Neuronal stem cell (in vitro differentiated cells): Measurements from ENCODE around the gene SPATA31A1. TPM values are rescaled to one million over a fixed set of nuclear protein-coding genes. Genes with fewer than 3 reads are reported as not detected.
"Not testable (repeated sequence)": the region's sequence is repeated elsewhere in the genome, so short reads cannot be mapped to it uniquely, and the experiment has no call there.

Source experiments
- DNase-seq: peaks from one replicate; pipeline ENCODE4 v3.0.0-alpha.2; 2013; ENCODE audit warnings: low spot score
- H2AFZ ChIP-seq: one replicate; pipeline ENCODE4 v1.6.1; 2013; ENCODE audit warnings: mild to moderate bottlenecking, low read length, inconsistent platforms
- H2AK5ac ChIP-seq: 2 replicates; pipeline ENCODE4 v1.6.1; 2013; ENCODE audit warnings: low read depth, mild to moderate bottlenecking, inconsistent platforms, low read length, moderate library complexity, mixed read lengths
- H2BK120ac ChIP-seq: 2 replicates; pipeline ENCODE4 v1.6.1; 2013; ENCODE audit warnings: low read depth, mild to moderate bottlenecking, inconsistent platforms, low read length, moderate library complexity, mixed read lengths
- H2BK12ac ChIP-seq: one replicate; pipeline ENCODE4 v1.6.1; 2013; ENCODE audit warnings: low read length, inconsistent platforms
- H2BK15ac ChIP-seq: 2 replicates; pipeline ENCODE4 v1.6.1; 2013; ENCODE audit warnings: mild to moderate bottlenecking, low read length, inconsistent platforms, mixed read lengths
- H2BK5ac ChIP-seq: one replicate; pipeline ENCODE4 v1.6.1; 2013; ENCODE audit warnings: inconsistent platforms, mild to moderate bottlenecking, low read length, moderate library complexity
- H3K14ac ChIP-seq: one replicate; pipeline ENCODE4 v1.6.1; 2013; ENCODE audit warnings: low read length, inconsistent platforms
- H3K18ac ChIP-seq: 2 replicates; pipeline ENCODE4 v1.6.1; 2013; ENCODE audit warnings: low read length, inconsistent platforms
- H3K23ac ChIP-seq: 2 replicates; pipeline ENCODE4 v1.6.1; 2013; ENCODE audit warnings: low read depth, mild to moderate bottlenecking, mixed read lengths, low read length, inconsistent platforms; ENCODE audit not compliant: poor library complexity
- H3K27ac ChIP-seq: replicated peaks from 3 replicates; pipeline ENCODE4 v1.5.1; 2013; ENCODE audit warnings: low read length, inconsistent platforms
- H3K27me3 ChIP-seq, 3 experiments: 2 replicates each; pipeline ENCODE4 v1.6.1; 2013; ENCODE audit warnings: low read length in 3 of 3, mild to moderate bottlenecking in 2 of 3, inconsistent platforms in 1 of 3, low read depth in 1 of 3, mixed read lengths in 1 of 3, moderate library complexity in 1 of 3; ENCODE audit not compliant: control insufficient read depth in 3 of 3, insufficient read depth in 3 of 3
- H3K36me3 ChIP-seq, 2 donors: replicated peaks in 1 of 2; 2 replicates each; pipeline ENCODE4 v1.6.1; 2013; ENCODE audit warnings: low read length in 2 of 2; ENCODE audit not compliant: control insufficient read depth in 2 of 2, insufficient read depth in 2 of 2
- H3K4ac ChIP-seq: 2 replicates; pipeline ENCODE4 v1.6.1; 2013; ENCODE audit warnings: inconsistent platforms, mild to moderate bottlenecking, low read length, moderate library complexity
- H3K4me1 ChIP-seq, 2 donors: 1 replicate in 1 of 2; 2 replicates in 1 of 2; pipeline ENCODE4 v1.6.1; 2013; ENCODE audit warnings: low read length in 2 of 2, low read depth in 1 of 2; ENCODE audit not compliant: control insufficient read depth in 2 of 2, insufficient read depth in 1 of 2
- H3K4me2 ChIP-seq: one replicate; pipeline ENCODE4 v1.6.1; 2013; ENCODE audit warnings: mild to moderate bottlenecking, low read length, inconsistent platforms; ENCODE audit not compliant: insufficient read depth, poor library complexity, severe bottlenecking
- H3K4me3 ChIP-seq, 2 donors: 2 replicates each; pipeline ENCODE4 v1.5.1; 2013; ENCODE audit warnings: low read length in 2 of 2, mild to moderate bottlenecking in 2 of 2, inconsistent platforms in 1 of 2, moderate library complexity in 1 of 2
- H3K79me1 ChIP-seq: one replicate; pipeline ENCODE4 v1.6.1; 2013; ENCODE audit warnings: low read depth, mild to moderate bottlenecking, inconsistent platforms, low read length, moderate library complexity
- H3K9ac ChIP-seq: one replicate; pipeline ENCODE4 v1.6.1; 2013; ENCODE audit warnings: mild to moderate bottlenecking, low read depth, low read length, inconsistent platforms; ENCODE audit not compliant: poor library complexity
- H3K9me3 ChIP-seq, 2 donors: replicated peaks in 1 of 2; 2 replicates each; pipeline versions ENCODE3 to v1.6.1; 2013; ENCODE audit warnings: low read length in 2 of 2, mild to moderate bottlenecking in 2 of 2, inconsistent platforms in 1 of 2, low read depth in 1 of 2, mixed read lengths in 1 of 2, moderate library complexity in 1 of 2; ENCODE audit not compliant: control insufficient read depth in 2 of 2, insufficient read depth in 1 of 2
- H4K8ac ChIP-seq: one replicate; pipeline ENCODE4 v1.6.1; 2013; ENCODE audit warnings: low read depth, mild to moderate bottlenecking, inconsistent platforms, low read length, moderate library complexity
- H4K91ac ChIP-seq: one replicate; pipeline ENCODE4 v1.6.1; 2013; ENCODE audit warnings: low read length, low read depth, mild to moderate bottlenecking, inconsistent platforms; ENCODE audit not compliant: poor library complexity
- WGBS, 2 donors: extraction: QIAGEN DNeasy Blood & Tissue Kit; methylation state at CpG; one replicate each; pipeline ENCODE4 v1.1.7; 2013; ENCODE audit warnings: missing lambda C conversion rate in 2 of 2, mixed read lengths in 1 of 2; ENCODE audit not compliant: insufficient read length in 2 of 2, insufficient replicate concordance in 1 of 2; ENCODE audit errors: extremely low coverage in 2 of 2; 5-methylcytosine and 5-hydroxymethylcytosine counted together
- polyA plus RNA-seq, 2 experiments: library from polyadenylated mRNA; stranded (reverse); fragments of 200-250 nt; gene quantifications; one replicate each; pipeline ENCODE4 v1.2.3, GENCODE V29; 2013

The SPATA31A1 gene
- 0.14 TPM for polyA plus RNA-seq (2013, experiment 1 of 2)
- polyA plus RNA-seq (2013, experiment 2 of 2), result 0.15 TPM

GRCh38 chr9:39355369-39355768 is at the start of gene SPATA31A1:
Gene SPATA31A1, plus strand, starts transcription at chr9:39355669. Its CDS starts 62 bp downstream, at chr9:39355731.
- not testable (repeated sequence) for H3K14ac ChIP-seq, H3K9ac ChIP-seq, H3K18ac ChIP-seq, H3K27me3 ChIP-seq, H2BK15ac ChIP-seq, H3K27ac ChIP-seq, H3K9me3 ChIP-seq, H3K79me1 ChIP-seq, H2BK12ac ChIP-seq, H2AK5ac ChIP-seq, H3K4ac ChIP-seq, H3K4me1 ChIP-seq, H4K8ac ChIP-seq, H3K23ac ChIP-seq, H2BK120ac ChIP-seq, H3K36me3 ChIP-seq, H4K91ac ChIP-seq, H3K4me3 ChIP-seq, H3K4me2 ChIP-seq, DNase-seq, H2BK5ac ChIP-seq, H2AFZ ChIP-seq
- no CpG with 5 or more reads among the region's 6 CpGs for WGBS, 2 donors

- H2BK15ac ChIP-seq, H2BK120ac ChIP-seq, H3K23ac ChIP-seq, H3K9ac ChIP-seq, H3K27me3 ChIP-seq, H3K27ac ChIP-seq, H2BK12ac ChIP-seq, H3K36me3 ChIP-seq, H3K4me3 ChIP-seq, DNase-seq, H4K91ac ChIP-seq, H3K18ac ChIP-seq, H2AK5ac ChIP-seq, H3K4me1 ChIP-seq, H3K4ac ChIP-seq, H3K79me1 ChIP-seq, H3K14ac ChIP-seq, H4K8ac ChIP-seq, H2BK5ac ChIP-seq, H3K4me2 ChIP-seq, H3K9me3 ChIP-seq, H2AFZ ChIP-seq: not testable (repeated sequence)
- WGBS, 2 donors, result no CpG with 5 or more reads among the region's 2 CpGs
Observed at GRCh38 chr9:39407261-39408204, 52.1 kb downstream of the SPATA31A1 start.

GRCh38 chr9:39411254-39411940 is 55.9 kb downstream of the SPATA31A1 start:
- not testable (repeated sequence) for H3K18ac ChIP-seq, H3K14ac ChIP-seq, H2BK12ac ChIP-seq, H3K27ac ChIP-seq, H2AK5ac ChIP-seq, H3K36me3 ChIP-seq, H3K4me3 ChIP-seq, H2AFZ ChIP-seq, H2BK120ac ChIP-seq, H3K9ac ChIP-seq, H4K91ac ChIP-seq, H2BK15ac ChIP-seq, H3K4me1 ChIP-seq, H3K79me1 ChIP-seq, H3K27me3 ChIP-seq, H3K9me3 ChIP-seq, H3K23ac ChIP-seq, H3K4ac ChIP-seq, H2BK5ac ChIP-seq, H3K4me2 ChIP-seq, DNase-seq, H4K8ac ChIP-seq
- no CpG with 5 or more reads among the region's 1 CpG for WGBS, 2 donors
